H1 (cell line): ENCODE results near the gene EVI5. TPM values are rescaled to one million over a fixed set of nuclear protein-coding genes. Genes with fewer than 3 reads are reported as not detected.

ENCODE experiments used
- CBX5 ChIP-seq: fragments of 300-800, 300-1000 bp; sonication (generic); IDR thresholded peaks from 2 replicates; pipeline ENCODE4 v1.7.1; 2016; ENCODE audit warnings: antibody characterized with exemption, low read length, low read depth
- CHD1 ChIP-seq: IDR thresholded peaks from 2 replicates; pipeline ENCODE4 v1.6.1; 2012; ENCODE audit warnings: low read depth, low read length, improper control_type of control experiment
- CREB1 ChIP-seq: IDR thresholded peaks from 2 replicates; pipeline ENCODE4 v1.6.1; 2012; ENCODE audit warnings: inconsistent platforms
- EGR1 ChIP-seq: IDR thresholded peaks from 2 replicates; pipeline ENCODE4 v1.6.1; 2011; ENCODE audit warnings: low read depth, low read length, borderline replicate concordance
- EZH2 ChIP-seq: fragments of 200-600 bp; sonication (generic); IDR thresholded peaks from 2 replicates; pipeline ENCODE4 v1.7.1; 2012; ENCODE audit warnings: low read depth, mild to moderate bottlenecking, moderate library complexity, low read length, inconsistent platforms; ENCODE audit not compliant: severe bottlenecking
- HDAC6 ChIP-seq: IDR thresholded peaks from one replicate; pipeline ENCODE4 v1.7.1; 2012; ENCODE audit warnings: low read depth, mild to moderate bottlenecking, inconsistent platforms, low read length, moderate library complexity
- JUN ChIP-seq: IDR thresholded peaks from 2 replicates; pipeline ENCODE4 v1.6.1; 2011; ENCODE audit warnings: low read depth, mild to moderate bottlenecking, improper control_type of control experiment, low read length
- JUND ChIP-seq: IDR thresholded peaks from 2 replicates; pipeline ENCODE4 v1.6.1; 2011; ENCODE audit warnings: mild to moderate bottlenecking, improper control_type of control experiment, low read length
- KDM1A ChIP-seq: fragments of 200-600, 300-600 bp; sonication (generic); IDR thresholded peaks from 2 replicates; pipeline ENCODE4 v1.7.1; 2016; ENCODE audit warnings: mild to moderate bottlenecking, low read length, borderline replicate concordance
- KDM4A ChIP-seq: IDR thresholded peaks from one replicate; pipeline ENCODE4 v1.7.1; 2012; ENCODE audit warnings: low read depth, mild to moderate bottlenecking, moderate library complexity, low read length, inconsistent platforms; ENCODE audit not compliant: severe bottlenecking
- NRF1 ChIP-seq: IDR thresholded peaks from 2 replicates; pipeline ENCODE4 v1.6.1; 2011; ENCODE audit warnings: mild to moderate bottlenecking, low read depth, low read length, improper control_type of control experiment
- PHF8 ChIP-seq: fragments of 200-600 bp; sonication (generic); conservative IDR thresholded peaks from 2 replicates; pipeline ENCODE4 v1.7.1; 2012; ENCODE audit warnings: low read depth, mild to moderate bottlenecking, inconsistent platforms, low read length, moderate library complexity
- POLR2A ChIP-seq, 2 experiments: IDR thresholded peaks; 1 replicate in 1 of 2; 2 replicates in 1 of 2; pipeline ENCODE4 v1.6.1; 2011; ENCODE audit warnings: low read depth in 2 of 2, low read length in 2 of 2, mild to moderate bottlenecking in 2 of 2; ENCODE audit errors: control extremely low read depth in 1 of 2
- RFX5 ChIP-seq: IDR thresholded peaks from 2 replicates; pipeline ENCODE4 v1.6.1; 2011; ENCODE audit warnings: low read depth, low read length, improper control_type of control experiment, borderline replicate concordance
- SAP30 ChIP-seq: fragments of 300-600 bp; sonication (generic); IDR thresholded peaks from 2 replicates; pipeline ENCODE4 v1.7.1; 2012; ENCODE audit warnings: low read length, moderate library complexity, mild to moderate bottlenecking, inconsistent platforms; ENCODE audit not compliant: insufficient read depth, insufficient replicate concordance
- SP2 ChIP-seq: IDR thresholded peaks from 2 replicates; pipeline ENCODE4 v1.6.1; 2012; ENCODE audit warnings: mild to moderate bottlenecking, low read length, inconsistent platforms
- ZNF274 ChIP-seq: IDR thresholded peaks from 2 replicates; pipeline ENCODE4 v1.7.0; 2012; ENCODE audit warnings: low read length, borderline replicate concordance; ENCODE audit errors: extremely low read depth
- polyA plus RNA-seq, 7 experiments: library from polyadenylated mRNA; depleted of rRNA in 3 of 7; stranded (reverse) in 5 of 7; unstranded in 2 of 7; fragments of >200 nt in 5 of 7; fragments of 200-250 nt in 2 of 7; gene quantifications; 1 replicate in 5 of 7; 2 replicates in 1 of 7; 4 replicates in 1 of 7; pipeline versions ENCODE4 v1.2.1 to v1.2.3, GENCODE V29; 2011 to 2013; ENCODE audit warnings: missing spikeins in 2 of 7, mixed read lengths in 2 of 7
- total RNA-seq: library from RNA; stranded (reverse); fragmentation: NEBNext Ultra II Directional; extraction: Animal tissue kit (Norgen Biotek cat#: 25700); gene quantifications from 2 replicates; pipeline ENCODE4 v1.2.1, GENCODE V29; 2021

EVI5 gene
- total and polyA plus RNA-seq, 2 of the 8 experiments (the other 6 are each of a cell fraction or from before 2014, with no cell fraction given), result 1.7 to 13.7 TPM

GRCh38 chr1:92485381-92486250, 299.3 kb downstream of the EVI5 start (continued):
- no peak for TF ChIP-seq JUND
- no peak for TF ChIP-seq HDAC6
- no peak for TF ChIP-seq NRF1
- TF ChIP-seq CREB1, result 0 out of 2 replicates have a peak, but pooled peaks have one; percentile 12
- TF ChIP-seq POLR2A (IDR thresholded peaks at IDR 0.05; ENCODE audit: control extremely low read depth in 1 of 2, low read depth in 2 of 2, low read length in 2 of 2), result no peak
- no peak for TF ChIP-seq ZNF274
- TF ChIP-seq SAP30, result no peak
- no peak for TF ChIP-seq CBX5
- no peak for TF ChIP-seq SP2
- TF ChIP-seq EZH2, result peak; percentile 65
- no peak for TF ChIP-seq RFX5
- TF ChIP-seq JUN, result no peak
- peak; percentile 51 for TF ChIP-seq KDM4A
- TF ChIP-seq EGR1, result peak; percentile 90; the same call in 1 of the 2 replicates
- no peak for TF ChIP-seq KDM1A
- TF ChIP-seq CHD1, result no peak
- no peak for TF ChIP-seq PHF8
